Stimulated activated CD4-positive, alpha-beta T cell treated with anti-CD3 and anti-CD28 coated beads, TNF-alpha, amount 100 ng/mL, for 4 hours (primary cell): Measurements from ENCODE around the gene TEX35.
"Not testable (repeated sequence)": the region's sequence is repeated elsewhere in the genome, so short reads cannot be mapped to it uniquely, and the experiment has no call there.

Experiments used
- DNase-seq, 3 experiments: peaks; one replicate each; pipeline ENCODE4 v3.0.0-alpha.2; 2020; ENCODE audit warnings: low read depth in 3 of 3

TEX35 gene

GRCh38 chr1:178541829-178542553, 29.1 kb downstream of the TEX35 start:
- peak in 2 of 3 experiments; percentile 5 to 30 for DNase-seq

DNA sequence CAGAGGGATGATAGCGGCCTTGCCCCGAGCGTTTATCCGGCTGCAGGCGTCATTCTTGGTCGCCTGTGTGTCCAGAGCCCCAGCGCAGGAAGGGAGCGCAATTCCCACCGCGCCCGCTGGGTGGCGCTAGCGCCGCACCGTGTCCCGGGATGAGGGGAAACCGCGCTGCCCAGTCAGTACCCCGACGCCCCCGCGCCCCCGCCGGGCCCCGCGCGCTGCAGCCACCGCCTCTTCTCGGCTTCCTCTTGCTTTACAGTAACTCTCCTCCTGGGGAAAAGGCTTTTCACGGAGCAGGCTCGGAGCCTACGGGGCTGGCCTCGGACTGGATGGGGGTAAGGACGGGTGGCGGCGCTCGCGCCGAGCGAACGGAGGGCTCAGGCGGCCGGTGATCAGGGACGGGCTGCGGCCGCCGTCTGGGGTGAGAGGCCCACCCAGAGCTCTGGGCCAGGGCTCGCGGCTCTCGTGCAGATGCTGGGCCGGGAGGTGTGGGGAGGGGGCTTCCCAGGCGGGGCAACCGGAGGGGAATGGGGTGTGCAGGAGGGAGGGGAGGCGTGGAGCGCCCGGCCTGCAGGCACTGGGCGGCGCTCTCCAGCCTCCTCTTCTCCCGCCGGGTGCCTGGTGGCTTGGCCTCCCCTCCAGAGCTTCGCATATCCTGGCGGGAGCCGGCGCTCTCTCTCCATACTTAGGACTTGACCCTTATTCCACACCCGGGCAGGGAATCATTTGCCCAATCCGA, 29.8 kb downstream of the TEX35 start:
- DNase-seq = peak; percentile 72 to 80 (median 74)

GRCh38 chr1:178543290-178543607, 30.3 kb downstream of the TEX35 start:
- DNase-seq = no peak

- no peak for DNase-seq
Observed at GRCh38 chr1:178544531-178544930, 31.6 kb downstream of the TEX35 start.

GRCh38 chr1:178548108-178548507, 35.2 kb downstream of the TEX35 start:
- no peak for DNase-seq

GRCh38 chr1:178551307-178551706, 38.4 kb downstream of the TEX35 start:
- DNase-seq = no peak

- no peak for DNase-seq
Observed at GRCh38 chr1:178551940-178552339, 39.0 kb downstream of the TEX35 start.

DNA sequence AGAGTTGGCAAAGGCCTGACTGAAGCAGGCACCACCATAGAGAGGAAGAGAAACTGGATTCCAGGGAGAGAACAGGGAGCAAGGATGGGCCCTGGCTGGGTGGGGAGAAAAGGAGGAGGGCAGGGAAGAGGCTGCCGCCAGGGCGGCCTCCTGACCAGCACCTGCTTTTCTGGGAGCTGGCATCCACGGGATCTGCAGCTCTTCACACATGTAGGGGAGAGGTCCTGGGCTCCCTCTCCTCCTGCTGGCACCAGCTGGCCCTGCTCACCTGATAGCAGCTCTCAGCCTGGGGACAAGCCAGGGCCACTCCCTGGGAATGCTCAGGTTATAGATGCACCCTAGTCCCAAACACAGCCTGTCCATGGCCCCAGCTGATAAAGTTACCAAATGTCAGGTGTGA, 39.9 kb downstream of the TEX35 start:
- DNase-seq = no peak

- DNase-seq = not testable (repeated sequence)
Observed at GRCh38 chr1:178554351-178554750, 41.4 kb downstream of the TEX35 start.

DNA sequence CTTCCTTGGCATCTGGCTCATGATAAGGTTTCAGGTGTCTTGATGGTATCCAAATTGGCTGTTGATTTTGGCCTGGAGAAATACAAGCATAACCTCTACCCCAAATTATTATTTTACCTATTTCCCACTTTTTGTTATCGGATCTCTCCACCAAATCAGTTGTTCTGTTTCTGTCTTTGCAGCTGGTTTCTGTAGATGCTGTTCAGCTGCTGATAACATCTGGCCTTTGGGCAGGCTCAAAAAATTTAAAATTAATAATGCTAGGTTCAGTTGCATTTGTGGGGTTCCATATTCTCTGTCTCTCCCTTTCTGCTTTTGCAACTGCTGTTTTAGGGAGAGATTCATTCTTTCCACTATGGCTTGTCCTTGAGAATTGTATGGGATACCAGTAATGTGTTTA, 42.7 kb downstream of the TEX35 start:
- not testable (repeated sequence) for DNase-seq

GRCh38 chr1:178558816-178559215, 45.9 kb downstream of the TEX35 start:
- DNase-seq = not testable (repeated sequence)

- DNase-seq = no peak
Observed at GRCh38 chr1:178560871-178561376, 48.0 kb downstream of the TEX35 start.

- DNase-seq = no peak
Observed at GRCh38 chr1:178563099-178563820, 50.4 kb downstream of the TEX35 start.

DNA sequence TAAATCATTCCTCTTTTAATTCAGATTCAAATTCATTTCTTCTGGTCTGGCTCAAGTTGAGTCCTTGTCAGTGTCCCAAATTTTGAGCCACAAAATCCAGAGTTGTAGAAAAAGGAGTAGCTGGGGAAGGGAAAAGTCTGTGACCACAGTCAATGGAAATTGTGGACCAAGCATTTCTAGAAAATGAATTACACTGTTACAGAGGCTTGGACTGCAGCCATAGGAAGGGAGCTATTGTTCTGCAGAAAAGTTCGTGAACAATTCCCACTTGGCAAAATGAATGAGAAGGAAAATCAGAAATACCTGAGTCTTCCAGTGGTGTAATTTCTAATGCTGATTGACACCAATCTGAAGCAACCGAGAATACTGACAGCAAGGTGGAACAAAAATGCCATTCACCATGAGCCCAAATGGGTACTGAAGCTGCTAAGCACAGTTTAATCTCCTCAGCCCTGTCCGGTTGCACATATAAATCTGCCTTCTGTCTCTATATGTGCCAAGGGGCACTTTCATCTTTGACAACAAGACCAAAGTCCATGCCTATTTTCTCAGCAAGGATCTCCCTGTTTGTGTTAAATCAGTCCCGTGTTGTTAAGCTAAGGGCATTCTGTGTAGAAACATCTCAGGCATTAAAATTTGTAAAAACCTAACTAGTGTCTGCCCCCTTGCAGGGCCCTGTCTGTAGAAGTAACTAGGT, 51.3 kb downstream of the TEX35 start:
- no peak for DNase-seq

DNA sequence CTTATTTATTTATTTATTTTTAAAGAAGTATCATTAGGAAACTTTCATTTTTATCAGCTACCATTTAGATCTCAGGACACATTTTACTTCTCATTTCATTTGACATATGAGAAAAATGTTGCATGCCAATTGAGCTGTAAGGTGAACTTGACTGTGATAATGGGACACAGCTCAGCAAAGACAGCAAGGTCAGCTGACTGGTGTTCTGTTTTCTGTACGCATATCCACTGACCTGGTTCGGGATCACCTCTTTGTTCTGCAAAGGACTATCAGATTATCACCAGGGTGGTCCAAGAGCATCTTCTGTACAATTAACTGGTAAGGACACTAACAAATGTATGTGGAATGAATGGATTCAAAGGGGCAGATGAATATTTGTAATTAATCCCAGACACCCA, 51.9 kb downstream of the TEX35 start:
- DNase-seq = no peak

- no peak for DNase-seq
Observed at GRCh38 chr1:178565586-178565985, 52.7 kb downstream of the TEX35 start.

- no peak for DNase-seq
Observed at GRCh38 chr1:178566187-178566586, 53.3 kb downstream of the TEX35 start.

DNA sequence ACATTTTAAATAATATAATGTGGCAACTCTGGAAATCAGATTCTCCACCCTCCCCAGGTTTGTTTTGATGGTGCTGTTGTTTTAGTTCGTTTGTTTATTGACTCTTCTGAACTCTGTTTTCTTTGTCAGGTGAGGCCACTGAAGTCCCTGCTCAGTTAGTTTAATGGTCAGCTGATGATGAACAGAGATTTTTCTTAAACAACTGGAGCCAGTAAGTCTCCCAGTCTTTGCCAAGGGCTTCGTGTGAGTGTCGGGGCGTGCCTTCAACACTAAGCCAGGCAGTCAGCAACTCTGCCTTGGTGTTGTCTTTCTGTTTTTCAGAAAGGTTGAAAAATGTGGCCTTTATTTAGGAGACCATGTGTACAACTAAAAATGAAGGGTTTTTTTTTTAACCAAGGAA, 58.9 kb downstream of the TEX35 start:
- DNase-seq = no peak
